C4-2B (cell line): Measurements from ENCODE around the gene CGB1.

Experiments
- CTCF ChIP-seq: fragments of 450-650 bp; conservative IDR thresholded peaks from 2 replicates; pipeline ENCODE4 v1.5.1; 2017; ENCODE audit warnings: mild to moderate bottlenecking
- ZFX ChIP-seq: fragments of 450-650 bp; IDR thresholded peaks from 2 replicates; pipeline ENCODE4 v1.6.1; 2017

DNA sequence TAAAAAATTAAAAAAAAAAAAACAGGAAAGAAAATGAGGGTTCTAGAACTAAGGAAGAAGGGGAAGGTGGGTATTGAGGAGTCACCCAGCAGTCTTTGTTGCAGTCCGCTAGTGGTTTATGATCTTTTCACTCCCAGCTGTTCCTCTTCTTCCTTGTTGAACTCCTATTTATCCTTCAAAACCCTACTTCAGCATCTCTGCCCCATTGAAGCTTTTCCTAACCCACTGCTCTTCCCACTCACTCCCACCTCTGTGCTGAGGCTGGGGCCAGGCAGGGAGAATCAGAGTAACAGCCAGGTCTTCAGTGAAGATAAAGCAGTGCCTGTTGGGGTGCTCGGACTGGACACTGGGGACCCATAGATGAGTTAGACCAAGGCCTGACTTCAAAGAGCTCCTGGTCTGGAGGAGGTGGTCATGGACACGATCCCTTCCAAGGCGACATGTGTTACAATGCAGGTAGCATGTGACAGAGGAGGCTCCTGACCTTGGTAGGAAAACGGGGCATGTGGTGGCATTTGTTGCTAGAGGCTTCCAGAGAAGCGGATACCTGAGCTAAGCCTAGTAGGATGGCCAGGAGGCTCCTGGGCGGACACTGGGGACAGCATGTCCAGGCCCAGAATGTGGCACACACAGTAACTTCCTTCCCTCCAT is 31.6 kb downstream of the CGB1 start:
- no peak for TF ChIP-seq CTCF
- TF ChIP-seq ZFX = no peak
